ENCODE results near the gene LRRC4C. TPM values are rescaled to one million over a fixed set of nuclear protein-coding genes. Genes with fewer than 3 reads are reported as not detected.

Gene LRRC4C
- total and polyA plus RNA-seq, 10 of the 15 experiments (the other 5 are each of a cell fraction or from before 2014, with no cell fraction given): 1.5 TPM; not detected in 9

GRCh38 chr11:40178470-40178869 lies 1281.0 kb downstream of the LRRC4C start:
- POLR2A ChIA-PET: interaction anchor here (0.6 kb wide), 1 partner anchor 39 kb away, joined by 3 read pairs; no protein-coding TSS in a partner anchor
- 0% methylated on average over 2 of the region's 2 CpGs for WGBS (ENCODE audit: insufficient coverage, insufficient replicate concordance, low lambda C conversion rate, missing lambda C conversion rate)

DNA sequence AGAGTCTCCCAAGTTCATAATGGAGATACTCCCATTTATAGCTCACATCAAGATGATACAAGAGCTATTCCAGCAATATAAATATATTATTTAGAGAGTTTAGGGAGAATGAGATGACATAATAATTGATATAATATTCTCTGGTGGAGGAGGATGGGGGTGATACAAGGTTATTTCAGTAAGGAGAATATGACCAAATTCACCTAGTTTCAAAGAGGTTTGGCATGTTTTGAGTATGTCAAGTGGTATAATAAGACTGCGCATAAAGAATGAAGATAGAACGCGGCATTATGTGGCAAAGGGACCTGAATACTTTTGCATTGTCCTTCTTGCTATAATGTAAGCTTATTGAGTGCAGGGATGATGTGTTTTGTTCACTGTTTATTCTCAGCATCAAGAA lies 1283.5 kb downstream of the LRRC4C start:
- ChIA-PET CTCF (no interaction called here), SMC1A (ENCODE audit: uncharacterized antibody, unreplicated experiment) (no interaction called here), RAD21 (ENCODE audit: unreplicated experiment) (no interaction called here), POLR2A (no interaction called here)
- Histone ChIP-seq H3K4me2 (ENCODE audit: control insufficient read depth, insufficient read depth) (no peak overlapping the region), H3K4me1 (ENCODE audit: control insufficient read depth, insufficient read depth, low read length) (no peaks in the 10 kb centered on the region), H3K27me3 (replicated peaks in 1 of 2; ENCODE audit: control insufficient read depth in 2 of 2, insufficient read depth in 2 of 2, low read length in 1 of 2) (no peaks in the 10 kb centered on the region), H4K20me1 (ENCODE audit: control insufficient read depth, insufficient read depth) (no peaks in the 10 kb centered on the region), H3K36me3 (ENCODE audit: control insufficient read depth in 2 of 2, insufficient read depth in 2 of 2, low read length in 1 of 2) (no peaks in the 10 kb centered on the region), H3K4me3 (no peak overlapping the region), H3K9me3 (replicated peaks; ENCODE audit: control insufficient read depth, insufficient read depth, low read length) (no peaks in the 10 kb centered on the region), H3K9ac (ENCODE audit: control insufficient read depth, insufficient read depth, low read length) (no peak overlapping the region), H3K79me2 (ENCODE audit: control insufficient read depth, insufficient read depth, low read length) (no peaks in the 10 kb centered on the region), H3K27ac (ENCODE audit: control insufficient read depth, insufficient read depth) (no peak overlapping the region), H2AFZ (ENCODE audit: control insufficient read depth, low read depth, low read length) (no peak overlapping the region)
- in situ Hi-C loops (cut with MboI) (no loop called here), intact Hi-C loops (cut with micrococcal nuclease; ENCODE audit: unreplicated experiment) (no loop called here)
- no peak for DNase-seq (ENCODE audit: low read depth, low spot score)
- ATAC-seq: no peak
- 89% methylated on average over 3 of the region's 3 CpGs for WGBS (ENCODE audit: insufficient coverage, insufficient replicate concordance, low lambda C conversion rate, missing lambda C conversion rate)
- no TSS peak for BruUV-seq (replicated peaks)
- no peak for FAIRE-seq
- no peak for TF ChIP-seq CEBPZ (IDR thresholded peaks at IDR 0.05; ENCODE audit: low read depth, low read length)
- TF ChIP-seq, protein P1, sequence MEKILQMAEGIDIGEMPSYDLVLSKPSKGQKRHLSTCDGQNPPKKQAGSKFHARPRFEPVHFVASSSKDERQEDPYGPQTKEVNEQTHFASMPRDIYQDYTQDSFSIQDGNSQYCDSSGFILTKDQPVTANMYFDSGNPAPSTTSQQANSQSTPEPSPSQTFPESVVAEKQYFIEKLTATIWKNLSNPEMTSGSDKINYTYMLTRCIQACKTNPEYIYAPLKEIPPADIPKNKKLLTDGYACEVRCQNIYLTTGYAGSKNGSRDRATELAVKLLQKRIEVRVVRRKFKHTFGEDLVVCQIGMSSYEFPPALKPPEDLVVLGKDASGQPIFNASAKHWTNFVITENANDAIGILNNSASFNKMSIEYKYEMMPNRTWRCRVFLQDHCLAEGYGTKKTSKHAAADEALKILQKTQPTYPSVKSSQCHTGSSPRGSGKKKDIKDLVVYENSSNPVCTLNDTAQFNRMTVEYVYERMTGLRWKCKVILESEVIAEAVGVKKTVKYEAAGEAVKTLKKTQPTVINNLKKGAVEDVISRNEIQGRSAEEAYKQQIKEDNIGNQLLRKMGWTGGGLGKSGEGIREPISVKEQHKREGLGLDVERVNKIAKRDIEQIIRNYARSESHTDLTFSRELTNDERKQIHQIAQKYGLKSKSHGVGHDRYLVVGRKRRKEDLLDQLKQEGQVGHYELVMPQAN (conservative IDR thresholded peaks at IDR 0.05): no peak
- TF ChIP-seq SREBF2 (IDR thresholded peaks at IDR 0.05; ENCODE audit: low read length): no peak
- TF ChIP-seq STAT3 (IDR thresholded peaks at IDR 0.05; ENCODE audit: low read depth, low read length): no peak
- TF ChIP-seq IKZF1 (conservative IDR thresholded peaks at IDR 0.05): no peak
- TF ChIP-seq PBX3 (IDR thresholded peaks at IDR 0.05; ENCODE audit: insufficient replicate concordance, low read depth, low read length): no peak
- TF ChIP-seq CREM (IDR thresholded peaks at IDR 0.05; ENCODE audit: low read depth): no peak

More at GRCh38 chr11:40178470-40178869, 1281.0 kb downstream of the LRRC4C start:
- H3K27ac ChIP-seq (ENCODE audit: control insufficient read depth, insufficient read depth): no peak overlapping the region
- no peaks in the 10 kb centered on the region for H3K27me3 ChIP-seq (replicated peaks in 1 of 2; ENCODE audit: control insufficient read depth in 2 of 2, insufficient read depth in 2 of 2, low read length in 1 of 2)
- CTCF ChIA-PET: interaction anchor here (0.7 to 1.9 kb wide), 2 partner anchors 10 to 116 kb away, joined by 3 to 6 read pairs; no protein-coding TSS in a partner anchor
- no peaks in the 10 kb centered on the region for H3K9me3 ChIP-seq (replicated peaks; ENCODE audit: control insufficient read depth, insufficient read depth, low read length)
- H3K36me3 ChIP-seq (ENCODE audit: control insufficient read depth in 2 of 2, insufficient read depth in 2 of 2, low read length in 1 of 2): no peaks in the 10 kb centered on the region
- RAD21 ChIA-PET (ENCODE audit: unreplicated experiment): no interaction called here
- no peaks in the 10 kb centered on the region for H3K4me1 ChIP-seq (ENCODE audit: control insufficient read depth, insufficient read depth, low read length)
- no peak for ATAC-seq
- no peaks in the 10 kb centered on the region for H4K20me1 ChIP-seq (ENCODE audit: control insufficient read depth, insufficient read depth)
- intact Hi-C loops (cut with micrococcal nuclease; ENCODE audit: unreplicated experiment): no loop called here
- no peak overlapping the region for H3K4me3 ChIP-seq
- no TSS peak for BruUV-seq (replicated peaks)
- TF ChIP-seq SPI1 (IDR thresholded peaks at IDR 0.05; ENCODE audit: borderline replicate concordance, insufficient read depth, low read depth, low read length) (no peak), RCOR1 (conservative IDR thresholded peaks at IDR 0.05; ENCODE audit: low read depth, low read length) (no peak), NBN (IDR thresholded peaks at IDR 0.05) (no peak), TARDBP (IDR thresholded peaks at IDR 0.05; ENCODE audit: borderline replicate concordance) (no peak)
- H2AFZ ChIP-seq (ENCODE audit: control insufficient read depth, low read depth, low read length): no peak overlapping the region
- DNase-seq (ENCODE audit: low read depth, low spot score): no peak
- no peaks in the 10 kb centered on the region for H3K79me2 ChIP-seq (ENCODE audit: control insufficient read depth, insufficient read depth, low read length)
- no peak overlapping the region for H3K4me2 ChIP-seq (ENCODE audit: control insufficient read depth, insufficient read depth)
- SMC1A ChIA-PET (ENCODE audit: uncharacterized antibody, unreplicated experiment): interaction anchor here (6.2 kb wide), 1 partner anchor 11 kb away, joined by 54 read pairs; no protein-coding TSS in a partner anchor
- no peak for FAIRE-seq
- in situ Hi-C loops (cut with MboI): no loop called here
- no peak overlapping the region for H3K9ac ChIP-seq (ENCODE audit: control insufficient read depth, insufficient read depth, low read length)
